SU-DHL-6 (cell line): ENCODE measurements around the gene LTBP1.

ENCODE experiments used
- H2AFZ ChIP-seq: fragments of 200-600 bp; sonication (generic); 2 replicates; pipeline ENCODE4 v1.6.1; 2014; ENCODE audit warnings: low read depth, mild to moderate bottlenecking, moderate library complexity, mixed read lengths, antibody characterized with exemption, low read length; ENCODE audit not compliant: severe bottlenecking
- H3F3A ChIP-seq: fragments of 200-600 bp; shearing (Covaris generic); 2 replicates; pipeline ENCODE4 v1.6.0; 2016; ENCODE audit warnings: antibody characterized with exemption, mild to moderate bottlenecking; ENCODE audit not compliant: insufficient read depth
- H3K27ac ChIP-seq: fragments of 200-600 bp; sonication (generic); 2 replicates; pipeline ENCODE4 v1.5.1; 2016; ENCODE audit warnings: low read depth, mild to moderate bottlenecking, low read length, moderate library complexity, mixed read lengths
- H3K27me3 ChIP-seq: fragments of 200-600 bp; sonication (generic), shearing (Covaris generic); 2 replicates; pipeline ENCODE4 v1.6.0; 2014; ENCODE audit warnings: mild to moderate bottlenecking, low read length
- H3K36me3 ChIP-seq: fragments of 200-600 bp; sonication (generic); 2 replicates; pipeline ENCODE4 v1.6.1; 2014; ENCODE audit warnings: mild to moderate bottlenecking, low read length, mixed read lengths
- H3K4me2 ChIP-seq: fragments of 300-600, 200-600 bp; shearing (Covaris generic), sonication (generic); 2 replicates; pipeline ENCODE4 v1.6.0; 2014; ENCODE audit warnings: low read length, low read depth, mild to moderate bottlenecking; ENCODE audit not compliant: poor library complexity, severe bottlenecking
- H3K4me3 ChIP-seq: fragments of 200-600 bp; sonication (generic); 2 replicates; pipeline ENCODE4 v1.5.1; 2014; ENCODE audit warnings: antibody characterized with exemption, low read length, mild to moderate bottlenecking, mixed read lengths; ENCODE audit not compliant: insufficient read depth, poor library complexity, severe bottlenecking
- H3K79me2 ChIP-seq: fragments of 200-600 bp; sonication (generic); 2 replicates; pipeline ENCODE4 v1.6.1; 2014; ENCODE audit warnings: mild to moderate bottlenecking, low read length, moderate library complexity; ENCODE audit not compliant: insufficient read depth
- H3K9ac ChIP-seq: fragments of 200-600 bp; sonication (generic); 2 replicates; pipeline ENCODE4 v1.7.0; 2014; ENCODE audit warnings: mild to moderate bottlenecking, low read length
- H3K9me2 ChIP-seq: fragments of 200-600 bp; sonication (generic); replicated peaks from 2 replicates; pipeline ENCODE4 v1.6.1; 2014; ENCODE audit warnings: low read length; ENCODE audit not compliant: insufficient read depth
- H3K9me3 ChIP-seq: fragments of 200-600 bp; sonication (generic); 2 replicates; pipeline ENCODE4 v1.6.1; 2014; ENCODE audit warnings: low read length, mixed read lengths; ENCODE audit not compliant: insufficient read depth
- H4K20me1 ChIP-seq: fragments of 200-600 bp; sonication (generic); 2 replicates; pipeline ENCODE4 v1.6.1; 2014; ENCODE audit warnings: low read depth, mild to moderate bottlenecking, antibody characterized with exemption, low read length, moderate library complexity, mixed read lengths
- CTCF ChIP-seq: fragments of 200-600 bp; sonication (generic); IDR thresholded peaks from one replicate; pipeline ENCODE4 v1.5.1; 2017; ENCODE audit warnings: antibody characterized with exemption, mild to moderate bottlenecking, low read length, moderate library complexity; ENCODE audit not compliant: insufficient read depth, poor library complexity, severe bottlenecking
- EZH2phosphoT487 ChIP-seq: fragments of 200-600 bp; sonication (generic), shearing (Covaris generic); conservative IDR thresholded peaks from 2 replicates; pipeline ENCODE4 v1.6.1; 2018; ENCODE audit warnings: mild to moderate bottlenecking, antibody characterized with exemption, low read length, moderate library complexity, mixed read lengths

The LTBP1 gene

GRCh38 chr2:33032245-33032644 is 85.5 kb downstream of the LTBP1 start:
- Histone ChIP-seq H3K9me2 (no peaks in the 10 kb centered on the region), H3F3A (peaks cover 30% of the 10 kb centered on the region), H3K79me2 (peaks cover 43% of the 10 kb centered on the region), H3K27ac (peak overlapping the region; percentile 3; the same call in 1 of the 2 replicates), H3K36me3 (peaks cover 27% of the 10 kb centered on the region), H3K4me3 (no peak overlapping the region), H3K4me2 (no peak overlapping the region), H3K9ac (no peak overlapping the region), H3K9me3 (no peaks in the 10 kb centered on the region), H3K27me3 (no peaks in the 10 kb centered on the region), H4K20me1 (no peaks in the 10 kb centered on the region), H2AFZ (no peak overlapping the region)
- TF ChIP-seq CTCF (no peak), EZH2phosphoT487 (no peak)

- no peaks in the 10 kb centered on the region for H4K20me1 ChIP-seq
Observed at GRCh38 chr2:33033606-33034081, 86.9 kb downstream of the LTBP1 start.

GRCh38 chr2:33034784-33035183 is 88.0 kb downstream of the LTBP1 start:
- H3F3A ChIP-seq: peaks cover 29% of the 10 kb centered on the region
- H2AFZ ChIP-seq: no peak overlapping the region
- H3K4me3 ChIP-seq: no peak overlapping the region
- no peaks in the 10 kb centered on the region for H3K9me2 ChIP-seq
- H3K27ac ChIP-seq: peak overlapping the region; percentile 2; the same call in 1 of the 2 replicates
- H3K79me2 ChIP-seq: peaks cover 69% of the 10 kb centered on the region
- TF ChIP-seq CTCF (no peak), EZH2phosphoT487 (no peak)
- no peaks in the 10 kb centered on the region for H3K27me3 ChIP-seq
- peaks cover 23% of the 10 kb centered on the region for H3K36me3 ChIP-seq
- no peaks in the 10 kb centered on the region for H3K9me3 ChIP-seq
- H3K9ac ChIP-seq: no peak overlapping the region
- no peak overlapping the region for H3K4me2 ChIP-seq
- H4K20me1 ChIP-seq: no peaks in the 10 kb centered on the region

More at GRCh38 chr2:33033606-33034081, 86.9 kb downstream of the LTBP1 start:
- H3F3A ChIP-seq: peaks cover 30% of the 10 kb centered on the region
- peaks cover 57% of the 10 kb centered on the region for H3K79me2 ChIP-seq
- no peak overlapping the region for H3K4me3 ChIP-seq
- H3K36me3 ChIP-seq: peaks cover 23% of the 10 kb centered on the region
- H3K4me2 ChIP-seq: no peak overlapping the region
- no peaks in the 10 kb centered on the region for H3K9me2 ChIP-seq
- H2AFZ ChIP-seq: no peak overlapping the region
- peak overlapping the region; percentile 27; the same call in 1 of the 2 replicates for H3K27ac ChIP-seq
- H3K9me3 ChIP-seq: no peaks in the 10 kb centered on the region
- TF ChIP-seq EZH2phosphoT487: no peak
- no peak for TF ChIP-seq CTCF
- no peak overlapping the region for H3K9ac ChIP-seq
- H3K27me3 ChIP-seq: no peaks in the 10 kb centered on the region
